HG03108 (cell line): Measurements from ENCODE around the gene HSD3B7.
A peak's percentile ranks its signal among the peaks of the same experiment; 100 is the strongest.
"Not testable (repeated sequence)": the region's sequence is repeated elsewhere in the genome, so short reads cannot be mapped to it uniquely, and the experiment has no call there.

Source experiments
- ATAC-seq: cut with Tn5 transposase; IDR thresholded peaks from one replicate; pipeline ENCODE4 v1.9.1; 2021; ENCODE audit warnings: moderate library complexity; ENCODE audit not compliant: unreplicated experiment

The HSD3B7 gene

DNA sequence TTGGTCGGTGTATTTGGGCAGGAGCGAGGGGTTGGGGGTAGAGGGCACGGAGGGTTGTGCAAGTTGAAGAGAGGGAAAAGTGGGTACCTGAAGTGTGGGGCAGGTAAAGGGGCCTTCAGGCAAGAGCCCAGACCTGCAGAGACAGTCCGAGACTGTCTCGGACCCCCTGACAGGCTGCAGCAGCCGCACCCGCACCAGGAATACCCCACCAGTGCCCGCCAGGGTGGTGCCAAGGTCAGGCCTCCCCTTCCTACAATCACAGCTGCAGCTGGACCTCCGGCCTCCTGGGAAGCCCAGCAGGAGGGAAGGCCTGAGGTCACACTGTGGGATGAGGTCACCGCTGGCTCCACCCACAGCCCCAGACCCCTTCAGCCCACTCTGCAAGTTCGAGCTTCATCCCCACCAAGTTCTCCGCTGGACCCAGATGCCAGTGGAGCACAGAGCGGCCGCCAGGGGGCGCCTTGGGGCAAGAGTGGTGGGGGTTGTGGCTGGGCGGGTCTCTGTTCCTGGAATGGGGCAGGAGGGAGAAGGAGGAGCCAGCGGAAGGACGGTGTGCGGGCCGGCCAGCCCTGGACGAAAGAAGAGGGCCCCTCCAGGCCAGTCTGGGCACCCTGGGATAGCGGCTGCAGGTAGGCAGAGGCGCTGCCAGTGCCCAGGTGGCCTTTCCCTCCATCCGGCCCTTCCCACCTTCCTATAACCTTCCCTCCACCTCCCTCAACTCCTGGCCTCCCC, at the start of gene HSD3B7:
TSS of gene HSD3B7 (plus strand) at position 539 of the 732 bp plus-strand sequence. CDS start 452 bp downstream, outside the sequence.
- ATAC-seq: peak; percentile 48

DNA sequence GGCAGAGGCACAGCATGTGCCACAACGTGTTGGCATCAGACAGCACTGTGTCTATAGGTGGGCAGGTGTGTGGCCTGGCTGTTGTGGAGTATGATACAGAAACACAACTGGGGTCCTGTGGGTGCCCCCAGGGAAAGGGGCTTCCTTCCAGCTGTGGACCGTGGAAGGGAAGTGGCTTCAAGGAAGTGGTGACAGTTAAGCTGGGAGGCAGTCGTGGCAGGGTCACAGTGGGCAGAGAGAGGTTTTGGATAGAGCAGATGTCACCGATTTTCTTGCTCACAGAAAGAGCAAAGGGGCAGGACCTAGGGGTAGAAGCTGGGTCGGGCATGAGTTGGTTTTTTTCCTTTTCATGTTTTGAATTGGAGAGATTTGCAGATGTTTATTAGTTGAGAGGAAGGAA, 47.3 kb upstream of the HSD3B7 start:
- no peak for ATAC-seq

GRCh38 chr16:30939571-30939970, 45.4 kb upstream of the HSD3B7 start:
- not testable (repeated sequence) for ATAC-seq

DNA sequence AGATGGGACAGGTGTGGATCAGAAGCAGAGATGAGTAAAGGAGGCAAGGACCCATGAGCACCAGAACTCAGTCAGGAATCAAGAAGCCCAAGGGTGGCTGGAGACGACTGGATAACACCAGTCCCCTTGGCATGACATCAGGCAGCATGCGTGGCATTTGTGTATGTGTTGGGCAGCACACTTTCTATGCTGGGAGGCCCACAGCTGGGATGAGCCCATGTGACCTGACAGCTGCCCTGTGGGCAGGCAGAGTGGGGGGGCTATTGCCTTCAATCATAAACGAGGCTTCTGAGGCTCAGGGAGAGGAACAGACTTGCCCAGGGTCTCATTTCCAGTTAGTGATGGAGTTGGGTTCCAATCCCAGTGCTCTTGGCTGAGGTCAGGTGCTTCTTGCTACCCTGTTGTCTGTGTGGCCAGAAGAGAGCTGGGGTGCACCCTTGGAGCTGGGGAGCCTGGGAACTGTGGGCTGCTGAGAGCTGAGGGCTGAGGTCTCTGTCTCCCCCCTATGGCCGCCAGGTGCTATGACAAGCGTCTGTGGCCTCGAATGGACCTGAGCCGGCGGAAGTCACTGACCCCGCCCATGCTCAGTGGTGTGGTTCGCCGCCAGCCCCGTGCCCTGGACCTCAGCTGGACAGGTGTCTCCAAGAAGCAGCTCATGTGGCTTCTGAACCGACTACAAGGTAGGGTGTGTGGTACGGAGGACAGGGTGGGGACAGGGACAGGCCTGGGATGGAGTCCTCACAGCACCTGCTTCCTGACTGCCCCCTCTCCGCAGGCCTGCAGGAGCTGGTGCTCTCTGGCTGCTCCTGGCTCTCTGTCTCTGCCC, 43.2 kb upstream of the HSD3B7 start:
- ATAC-seq: peak; percentile 88

GRCh38 chr16:30942426-30942806, 42.6 kb upstream of the HSD3B7 start:
- no peak for ATAC-seq

- ATAC-seq: no peak
Observed at GRCh38 chr16:30944352-30944751, 40.7 kb upstream of the HSD3B7 start.

- ATAC-seq: no peak
Observed at GRCh38 chr16:30946671-30947540, 38.1 kb upstream of the HSD3B7 start.

DNA sequence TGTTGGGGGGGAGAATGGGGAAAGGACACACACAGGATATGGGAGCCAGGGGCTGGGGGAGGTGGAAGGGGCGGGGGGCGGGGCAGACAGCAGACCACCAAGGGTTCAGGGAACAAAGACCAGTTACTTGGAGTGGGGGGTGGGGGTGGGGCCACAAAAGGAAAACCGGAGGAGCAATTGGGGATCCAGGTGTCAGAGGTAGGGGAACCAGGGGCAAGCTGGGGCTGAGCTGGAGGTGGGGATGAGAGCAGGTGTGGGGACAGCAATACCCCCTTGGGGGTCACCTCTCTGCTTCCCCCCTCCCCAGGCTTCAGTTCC, 37.5 kb upstream of the HSD3B7 start:
- no peak for ATAC-seq

DNA sequence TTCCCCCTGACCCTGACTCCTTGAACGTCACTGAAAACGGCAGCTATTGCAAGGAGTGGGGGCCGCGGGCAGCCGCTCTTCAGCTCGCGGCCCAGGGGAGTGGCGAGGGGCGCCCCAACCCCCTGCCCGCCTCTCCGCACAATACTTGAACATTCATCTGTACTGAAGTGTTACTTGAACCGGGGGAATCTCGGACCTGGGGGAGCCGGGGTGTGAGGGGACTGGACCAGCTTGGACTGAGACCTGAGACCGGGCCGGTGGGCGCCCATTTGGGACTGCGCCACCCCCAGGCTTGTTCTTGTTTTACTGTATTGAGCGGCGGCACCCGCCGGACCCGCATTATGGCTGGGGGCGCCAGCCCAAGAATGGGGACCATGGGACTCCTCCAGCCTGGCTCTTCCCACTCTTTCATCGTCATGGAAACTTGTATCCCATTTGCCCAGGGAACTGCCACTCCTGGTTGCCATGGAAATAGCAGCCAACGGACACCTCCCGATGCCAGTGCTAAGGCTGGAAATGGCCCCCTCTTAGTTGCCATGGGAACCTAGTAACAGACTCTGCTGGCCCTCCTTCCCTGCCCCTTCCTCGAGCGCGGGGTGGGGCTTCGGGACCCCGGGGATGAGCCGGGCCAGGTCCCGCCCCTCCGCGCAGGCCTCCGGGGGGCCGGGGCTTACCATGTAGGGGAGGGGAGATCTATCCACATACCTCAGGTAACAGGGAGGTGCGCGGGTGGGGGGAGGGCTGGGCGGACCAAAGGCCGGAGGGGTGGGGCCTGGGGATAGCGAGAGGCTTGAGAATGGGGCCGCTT, 36.9 kb upstream of the HSD3B7 start:
- ATAC-seq: peak; percentile 9

DNA sequence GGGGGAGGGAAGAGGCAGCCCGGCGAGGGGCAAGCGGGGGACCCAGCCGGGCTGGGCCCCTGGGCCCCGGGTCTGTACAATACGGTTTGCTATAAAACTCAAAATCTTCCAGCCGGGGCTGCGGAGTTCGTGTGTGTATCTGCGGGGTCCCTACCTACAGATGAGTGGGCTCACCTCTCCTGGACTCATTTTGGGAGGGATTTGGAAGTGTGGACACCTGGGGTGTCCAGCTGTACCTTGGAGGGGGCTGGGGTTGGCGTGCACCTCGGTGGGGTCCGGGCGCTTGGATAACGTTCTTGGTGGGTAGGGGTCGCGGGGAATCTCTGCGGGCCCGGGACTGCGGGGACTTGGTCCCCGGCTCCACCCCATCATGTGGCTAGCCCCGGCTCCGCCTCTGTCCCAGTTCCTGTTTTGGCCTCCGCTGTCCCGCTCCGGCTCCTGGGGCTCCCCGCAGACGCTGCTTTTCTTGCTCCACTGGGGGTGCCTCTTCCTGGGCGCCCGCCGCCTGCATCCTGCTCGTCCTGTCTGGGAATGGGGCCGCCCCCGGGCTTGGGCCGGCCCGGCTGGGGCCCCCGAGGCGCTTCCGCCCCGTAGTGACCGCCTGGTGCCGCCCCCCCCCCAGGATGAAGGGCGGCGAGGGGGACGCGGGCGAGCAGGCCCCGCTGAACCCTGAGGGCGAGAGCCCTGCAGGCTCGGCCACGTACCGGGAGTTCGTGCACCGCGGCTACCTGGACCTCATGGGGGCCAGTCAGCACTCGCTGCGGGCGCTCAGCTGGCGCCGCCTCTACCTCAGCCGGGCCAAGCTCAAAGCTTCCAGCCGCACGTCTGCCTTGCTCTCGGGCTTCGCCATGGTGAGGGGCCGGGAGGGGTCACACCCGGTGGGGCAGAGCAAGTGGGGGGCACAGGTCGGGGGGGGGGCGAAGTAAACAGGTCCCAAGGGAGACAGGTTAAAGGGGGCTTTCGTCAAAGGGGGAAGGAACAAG, 36.0 kb upstream of the HSD3B7 start, which contains the start of gene ORAI3:
TSS of gene ORAI3 (plus strand) at position 402 of the 983 bp plus-strand sequence. CDS start at position 624, 222 bp downstream.
- peak; percentile 61 for ATAC-seq

DNA sequence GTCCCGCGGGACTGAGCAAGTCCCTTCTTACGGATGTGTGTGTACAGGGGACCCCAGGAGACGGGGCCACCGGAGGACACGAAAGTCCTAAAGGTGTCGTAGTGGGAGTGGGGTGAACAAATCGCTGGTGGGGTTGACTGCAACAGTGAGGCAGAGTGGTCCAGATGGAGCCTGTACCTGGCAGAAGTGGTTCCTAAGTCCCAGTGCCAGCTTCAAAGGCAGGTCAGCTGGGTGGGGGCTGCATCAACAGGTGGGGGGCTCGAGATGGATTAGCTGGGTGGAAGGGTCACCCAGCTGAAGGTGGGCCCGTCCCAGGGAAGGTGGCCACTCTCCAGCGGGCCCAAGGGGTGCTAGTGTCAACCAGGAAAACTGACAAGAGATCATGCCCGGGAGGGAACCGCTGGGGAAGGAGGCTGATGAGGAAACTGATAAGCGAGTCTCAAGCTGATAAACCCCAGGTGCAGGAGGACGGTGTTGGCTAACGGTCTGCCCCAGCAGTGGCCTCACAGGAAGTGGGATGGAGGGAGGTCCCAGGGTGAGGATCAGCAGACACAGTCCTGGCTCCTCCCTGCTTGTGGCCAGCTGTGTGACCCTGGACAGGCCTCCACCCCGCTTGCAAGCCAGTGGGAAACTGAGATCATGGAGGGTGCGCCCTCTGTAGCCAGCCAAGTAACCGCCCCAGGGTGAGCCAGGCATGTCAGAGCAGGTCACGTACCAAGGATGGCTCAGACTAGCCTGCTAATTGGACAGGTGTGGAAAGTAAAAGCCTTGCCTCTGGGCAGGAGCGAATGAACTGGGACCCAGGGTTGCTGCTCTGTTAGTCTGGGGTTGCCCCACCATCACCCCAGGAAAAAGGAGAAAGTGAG, 35.1 kb upstream of the HSD3B7 start:
- peak; percentile 45 for ATAC-seq

GRCh38 chr16:30950516-30951065, 34.4 kb upstream of the HSD3B7 start:
- no peak for ATAC-seq

DNA sequence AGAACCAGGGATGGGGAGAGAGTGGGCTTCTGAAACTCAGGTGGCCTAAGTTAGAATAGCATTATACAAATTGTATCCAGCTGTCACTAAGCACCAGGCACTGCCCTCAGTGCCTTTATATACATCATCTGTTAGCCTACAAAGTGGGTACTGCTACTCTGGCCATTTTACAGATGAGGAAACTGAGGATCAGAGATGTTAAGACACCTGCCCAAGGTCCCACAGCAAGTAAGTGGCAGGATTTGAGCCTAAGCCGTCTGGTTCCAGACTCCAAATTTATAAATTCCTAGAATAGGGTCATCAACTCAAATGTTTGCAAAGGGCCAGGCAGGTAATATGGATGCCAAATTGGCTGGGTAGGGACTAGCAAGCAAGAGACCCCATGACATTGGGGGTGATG, 33.8 kb upstream of the HSD3B7 start:
- no peak for ATAC-seq

DNA sequence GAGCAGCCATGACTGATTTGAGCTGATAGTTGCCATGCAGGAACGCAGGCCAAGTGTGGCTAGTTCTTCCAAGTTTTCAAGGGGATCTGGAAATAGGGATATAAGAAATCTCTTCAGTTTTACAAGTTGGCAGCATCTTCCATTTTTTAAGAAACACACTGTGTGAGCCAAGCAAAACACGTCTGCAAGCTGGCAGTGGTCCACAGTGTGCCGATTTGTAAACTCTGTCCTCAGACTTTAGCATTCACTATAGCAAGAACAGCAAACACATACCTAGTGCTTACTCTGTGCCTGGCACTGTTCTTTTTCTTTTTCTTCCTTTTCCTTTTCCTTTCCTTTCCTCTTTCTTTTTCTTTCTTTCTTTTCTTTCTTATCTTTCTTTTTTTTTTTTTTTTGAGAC, 33.3 kb upstream of the HSD3B7 start:
- no peak for ATAC-seq

DNA sequence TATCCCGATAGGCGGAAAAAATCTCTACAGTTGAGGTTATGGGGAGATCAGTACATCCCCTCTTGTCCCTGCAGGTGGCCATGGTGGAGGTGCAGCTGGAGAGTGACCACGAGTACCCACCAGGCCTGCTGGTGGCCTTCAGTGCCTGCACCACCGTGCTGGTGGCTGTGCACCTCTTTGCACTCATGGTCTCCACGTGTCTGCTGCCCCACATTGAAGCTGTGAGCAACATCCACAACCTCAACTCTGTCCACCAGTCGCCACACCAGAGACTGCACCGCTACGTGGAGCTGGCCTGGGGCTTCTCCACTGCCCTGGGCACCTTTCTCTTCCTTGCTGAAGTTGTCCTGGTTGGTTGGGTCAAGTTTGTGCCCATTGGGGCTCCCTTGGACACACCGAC, 31.9 kb upstream of the HSD3B7 start:
- no peak for ATAC-seq

- ATAC-seq: no peak
Observed at GRCh38 chr16:30953511-30954124, 31.4 kb upstream of the HSD3B7 start.

DNA sequence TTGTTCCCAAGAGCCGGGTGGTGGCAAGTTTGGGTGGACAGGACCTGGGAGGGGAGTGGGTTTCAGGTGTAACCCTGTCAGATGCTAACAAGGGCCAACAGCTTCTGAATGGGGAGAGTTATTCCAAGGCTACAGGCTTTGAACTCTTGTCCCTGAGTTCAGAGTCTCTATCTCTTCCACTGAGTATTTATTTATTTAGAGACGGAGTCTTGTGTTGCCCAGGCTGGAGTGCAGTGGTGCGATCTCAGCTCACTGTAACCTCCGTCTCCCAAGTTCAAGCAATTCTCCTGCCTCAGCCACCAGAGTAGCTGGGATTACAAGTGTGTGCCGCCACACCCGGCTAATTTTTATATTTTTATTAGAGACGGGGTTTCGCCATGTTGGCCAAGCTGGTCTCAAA, 30.0 kb upstream of the HSD3B7 start:
- ATAC-seq: no peak
